Rectal smooth muscle tissue (tissue), 1 donor: ENCODE measurements around the gene PIK3CB.

Experiments
- H3K27ac ChIP-seq: one replicate; pipeline ENCODE4 v1.7.0; 2013; ENCODE audit warnings: low read depth, low read length, inconsistent platforms
- H3K27me3 ChIP-seq: one replicate; pipeline ENCODE4 v1.7.0; 2013; ENCODE audit warnings: low read length; ENCODE audit not compliant: control insufficient read depth, insufficient read depth
- H3K36me3 ChIP-seq: one replicate; pipeline ENCODE4 v1.7.0; 2013; ENCODE audit warnings: low read length; ENCODE audit not compliant: control insufficient read depth, insufficient read depth
- H3K4me1 ChIP-seq: one replicate; pipeline ENCODE4 v1.7.0; 2013; ENCODE audit warnings: low read length; ENCODE audit not compliant: control insufficient read depth, insufficient read depth
- H3K4me3 ChIP-seq: one replicate; pipeline ENCODE4 v1.7.0; 2013; ENCODE audit warnings: low read length
- H3K9ac ChIP-seq: one replicate; pipeline ENCODE4 v1.7.0; 2013; ENCODE audit warnings: low read length

Gene PIK3CB

GRCh38 chr3:138712086-138712485, 122.6 kb downstream of the PIK3CB start:
- H3K36me3 ChIP-seq: peaks cover 3% of the 10 kb centered on the region
- no peak overlapping the region for H3K9ac ChIP-seq
- no peaks in the 10 kb centered on the region for H3K27me3 ChIP-seq
- H3K4me1 ChIP-seq: no peaks in the 10 kb centered on the region
- H3K4me3 ChIP-seq: no peak overlapping the region
- no peak overlapping the region for H3K27ac ChIP-seq

- no peak overlapping the region for H3K27ac ChIP-seq
- no peak overlapping the region for H3K4me3 ChIP-seq
- H3K36me3 ChIP-seq: no peaks in the 10 kb centered on the region
- no peaks in the 10 kb centered on the region for H3K4me1 ChIP-seq
- H3K27me3 ChIP-seq: no peaks in the 10 kb centered on the region
- H3K9ac ChIP-seq: no peak overlapping the region
Observed at GRCh38 chr3:138705675-138706074, 129.1 kb downstream of the PIK3CB start.

GRCh38 chr3:138696666-138697370, 137.9 kb downstream of the PIK3CB start:
- Histone ChIP-seq H3K4me1 (no peaks in the 10 kb centered on the region), H3K27me3 (no peaks in the 10 kb centered on the region), H3K9ac (no peak overlapping the region), H3K36me3 (no peaks in the 10 kb centered on the region), H3K27ac (no peak overlapping the region), H3K4me3 (no peak overlapping the region)

- Histone ChIP-seq H3K27me3 (no peaks in the 10 kb centered on the region), H3K9ac (no peak overlapping the region), H3K27ac (no peak overlapping the region)
Observed at GRCh38 chr3:138694287-138695007, 140.3 kb downstream of the PIK3CB start.

GRCh38 chr3:138692152-138692551, 142.6 kb downstream of the PIK3CB start:
- no peak overlapping the region for H3K27ac ChIP-seq
- no peaks in the 10 kb centered on the region for H3K36me3 ChIP-seq
- H3K9ac ChIP-seq: no peak overlapping the region
- H3K4me3 ChIP-seq: no peak overlapping the region
- H3K4me1 ChIP-seq: no peaks in the 10 kb centered on the region
- no peaks in the 10 kb centered on the region for H3K27me3 ChIP-seq

More at GRCh38 chr3:138694287-138695007, 140.3 kb downstream of the PIK3CB start:
- no peaks in the 10 kb centered on the region for H3K36me3 ChIP-seq
- H3K4me3 ChIP-seq: no peak overlapping the region
- no peaks in the 10 kb centered on the region for H3K4me1 ChIP-seq

- Histone ChIP-seq H3K36me3 (no peaks in the 10 kb centered on the region), H3K4me1 (no peaks in the 10 kb centered on the region), H3K9ac (no peak overlapping the region), H3K4me3 (no peak overlapping the region), H3K27ac (no peak overlapping the region), H3K27me3 (no peaks in the 10 kb centered on the region)
Observed at GRCh38 chr3:138691351-138691750, 143.4 kb downstream of the PIK3CB start.

GRCh38 chr3:138690036-138690435, 144.7 kb downstream of the PIK3CB start:
- Histone ChIP-seq H3K27me3 (no peaks in the 10 kb centered on the region), H3K9ac (no peak overlapping the region), H3K4me3 (no peak overlapping the region), H3K36me3 (no peaks in the 10 kb centered on the region), H3K4me1 (no peaks in the 10 kb centered on the region), H3K27ac (no peak overlapping the region)

GRCh38 chr3:138688871-138689299, 145.8 kb downstream of the PIK3CB start:
- H3K9ac ChIP-seq: no peak overlapping the region
- H3K4me1 ChIP-seq: no peaks in the 10 kb centered on the region
- no peaks in the 10 kb centered on the region for H3K27me3 ChIP-seq
- H3K27ac ChIP-seq: no peak overlapping the region
- H3K36me3 ChIP-seq: no peaks in the 10 kb centered on the region
- H3K4me3 ChIP-seq: no peak overlapping the region

- Histone ChIP-seq H3K27ac (no peak overlapping the region), H3K4me3 (no peak overlapping the region), H3K27me3 (no peaks in the 10 kb centered on the region), H3K36me3 (no peaks in the 10 kb centered on the region), H3K9ac (no peak overlapping the region), H3K4me1 (no peaks in the 10 kb centered on the region)
Observed at GRCh38 chr3:138687236-138687635, 147.5 kb downstream of the PIK3CB start.

GRCh38 chr3:138686771-138687221, 147.9 kb downstream of the PIK3CB start:
- H3K4me1 ChIP-seq: no peaks in the 10 kb centered on the region
- no peaks in the 10 kb centered on the region for H3K36me3 ChIP-seq
- no peak overlapping the region for H3K27ac ChIP-seq
- no peak overlapping the region for H3K9ac ChIP-seq
- H3K4me3 ChIP-seq: no peak overlapping the region
- no peaks in the 10 kb centered on the region for H3K27me3 ChIP-seq

- Histone ChIP-seq H3K27ac (no peak overlapping the region), H3K4me1 (no peaks in the 10 kb centered on the region), H3K27me3 (no peaks in the 10 kb centered on the region), H3K36me3 (no peaks in the 10 kb centered on the region), H3K4me3 (no peak overlapping the region), H3K9ac (no peak overlapping the region)
Observed at GRCh38 chr3:138684396-138684795, 150.3 kb downstream of the PIK3CB start.

GRCh38 chr3:138682648-138683047, 152.1 kb downstream of the PIK3CB start:
- no peak overlapping the region for H3K9ac ChIP-seq
- no peak overlapping the region for H3K4me3 ChIP-seq
- no peaks in the 10 kb centered on the region for H3K36me3 ChIP-seq
- H3K27ac ChIP-seq: no peak overlapping the region
- no peaks in the 10 kb centered on the region for H3K4me1 ChIP-seq
- H3K27me3 ChIP-seq: no peaks in the 10 kb centered on the region
